ENCODE results near the gene ST7. TPM values are rescaled to one million over a fixed set of nuclear protein-coding genes. Genes with fewer than 3 reads are reported as not detected.
"Not testable (repeated sequence)": the region's sequence is repeated elsewhere in the genome, so short reads cannot be mapped to it uniquely, and the experiment has no call there.

The ST7 gene
- total RNA-seq, 4 donors from 2014 or later = 13.5 to 24.9 (median 18.6) TPM

DNA sequence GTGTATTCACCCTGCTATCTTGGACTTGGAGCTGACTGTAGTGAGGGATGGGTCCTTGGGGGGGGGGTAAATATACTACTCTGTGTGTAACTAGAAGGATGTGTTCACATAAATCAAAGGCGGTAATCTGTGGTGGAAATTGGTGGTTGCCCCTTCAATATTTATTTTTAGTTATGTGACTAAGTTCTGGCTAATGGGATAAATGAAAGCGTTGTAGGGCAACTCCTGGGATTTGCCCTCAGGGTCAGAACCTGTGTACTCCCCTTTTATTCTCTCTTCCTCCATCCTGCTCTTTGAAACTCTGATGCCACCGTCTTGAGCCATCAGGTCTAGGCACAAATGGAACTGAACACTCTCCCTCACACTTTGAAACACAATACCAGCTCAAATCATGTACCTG lies 24.3 kb upstream of the ST7 start:
- WGBS, 2 donors = 39 to 47% methylated on average over 3 of the region's 3 CpGs
- Histone ChIP-seq H3K4me3 (no peak overlapping the region), H3K4me1 (no peaks in the 10 kb centered on the region), H3K9me3 (no peaks in the 10 kb centered on the region), H3K27me3 (no peaks in the 10 kb centered on the region), H3K36me3 (no peaks in the 10 kb centered on the region), H3K27ac (no peak overlapping the region)
- TF ChIP-seq POLR2A (IDR thresholded peaks at IDR 0.05) (no peak), EP300 (IDR thresholded peaks at IDR 0.05) (no peak)
- TF ChIP-seq, protein P1, sequence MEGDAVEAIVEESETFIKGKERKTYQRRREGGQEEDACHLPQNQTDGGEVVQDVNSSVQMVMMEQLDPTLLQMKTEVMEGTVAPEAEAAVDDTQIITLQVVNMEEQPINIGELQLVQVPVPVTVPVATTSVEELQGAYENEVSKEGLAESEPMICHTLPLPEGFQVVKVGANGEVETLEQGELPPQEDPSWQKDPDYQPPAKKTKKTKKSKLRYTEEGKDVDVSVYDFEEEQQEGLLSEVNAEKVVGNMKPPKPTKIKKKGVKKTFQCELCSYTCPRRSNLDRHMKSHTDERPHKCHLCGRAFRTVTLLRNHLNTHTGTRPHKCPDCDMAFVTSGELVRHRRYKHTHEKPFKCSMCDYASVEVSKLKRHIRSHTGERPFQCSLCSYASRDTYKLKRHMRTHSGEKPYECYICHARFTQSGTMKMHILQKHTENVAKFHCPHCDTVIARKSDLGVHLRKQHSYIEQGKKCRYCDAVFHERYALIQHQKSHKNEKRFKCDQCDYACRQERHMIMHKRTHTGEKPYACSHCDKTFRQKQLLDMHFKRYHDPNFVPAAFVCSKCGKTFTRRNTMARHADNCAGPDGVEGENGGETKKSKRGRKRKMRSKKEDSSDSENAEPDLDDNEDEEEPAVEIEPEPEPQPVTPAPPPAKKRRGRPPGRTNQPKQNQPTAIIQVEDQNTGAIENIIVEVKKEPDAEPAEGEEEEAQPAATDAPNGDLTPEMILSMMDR (IDR thresholded peaks at IDR 0.05) = no peak
- DNase-seq (ENCODE audit: low spot score in 2 of 2) = no peak

GRCh38 chr7:116929914-116930913 lies 23.1 kb upstream of the ST7 start:
- 37 to 39% methylated on average over 25 of the region's 25 CpGs for WGBS, 2 donors
- no peaks in the 10 kb centered on the region for H3K9me3 ChIP-seq
- no peaks in the 10 kb centered on the region for H3K36me3 ChIP-seq
- H3K27ac ChIP-seq = no peak overlapping the region
- H3K4me1 ChIP-seq = no peaks in the 10 kb centered on the region
- peak; percentile 70 to 87 for DNase-seq (ENCODE audit: low spot score in 2 of 2)
- H3K4me3 ChIP-seq = no peak overlapping the region
- no peaks in the 10 kb centered on the region for H3K27me3 ChIP-seq
- TF ChIP-seq, protein P1 (IDR thresholded peaks at IDR 0.05) = peak; percentile 81 to 94 (median 86)
- TF ChIP-seq POLR2A (IDR thresholded peaks at IDR 0.05) (no peak), EP300 (IDR thresholded peaks at IDR 0.05) (peak in 1 of 2 donors; percentile 16)

DNA sequence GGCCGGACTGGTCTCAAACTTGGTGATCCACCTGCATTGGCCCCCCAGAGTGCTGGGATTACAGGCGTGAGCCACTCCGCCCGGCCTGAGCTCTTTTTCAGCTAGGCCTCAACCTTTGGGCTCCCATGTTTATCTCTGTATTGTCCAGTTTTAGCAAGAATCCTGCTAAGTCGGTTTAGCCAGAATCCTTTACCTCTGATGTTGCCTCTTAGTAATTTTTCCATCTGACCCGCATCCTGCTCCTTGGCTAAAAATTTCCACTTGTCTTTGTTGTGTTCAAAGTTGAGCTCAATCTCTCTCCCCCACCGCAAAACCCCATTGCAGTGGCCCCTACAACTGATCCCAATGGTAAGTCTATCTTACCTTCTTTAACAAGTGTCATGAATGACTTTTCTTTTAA lies 20.7 kb upstream of the ST7 start:
- Histone ChIP-seq H3K27ac (no peak overlapping the region), H3K27me3 (no peaks in the 10 kb centered on the region), H3K9me3 (no peaks in the 10 kb centered on the region), H3K36me3 (no peaks in the 10 kb centered on the region), H3K4me1 (no peaks in the 10 kb centered on the region), H3K4me3 (no peak overlapping the region)
- WGBS, 2 donors = 94 to 95% methylated on average over 7 of the region's 7 CpGs
- TF ChIP-seq EP300 (IDR thresholded peaks at IDR 0.05) = no peak
- no peak for TF ChIP-seq POLR2A (IDR thresholded peaks at IDR 0.05)
- TF ChIP-seq, protein P1 (IDR thresholded peaks at IDR 0.05) = no peak
- DNase-seq (ENCODE audit: low spot score in 2 of 2) = no peak

- Histone ChIP-seq H3K9me3 (no peaks in the 10 kb centered on the region), H3K36me3 (no peaks in the 10 kb centered on the region), H3K4me3 (no peak overlapping the region), H3K27ac (no peak overlapping the region), H3K27me3 (no peaks in the 10 kb centered on the region), H3K4me1 (no peaks in the 10 kb centered on the region)
- DNase-seq (ENCODE audit: low spot score in 2 of 2) = no peak
- WGBS, 2 donors = 96% methylated on average over 3 of the region's 3 CpGs
- TF ChIP-seq, protein P1 (IDR thresholded peaks at IDR 0.05) = no peak
- TF ChIP-seq POLR2A (IDR thresholded peaks at IDR 0.05) (no peak), EP300 (IDR thresholded peaks at IDR 0.05) (no peak)
These were observed 19.8 kb upstream of the ST7 start for GRCh38 chr7:116933465-116933864.

- Histone ChIP-seq H3K4me3 (no peak overlapping the region), H3K4me1 (no peaks in the 10 kb centered on the region), H3K27ac (no peak overlapping the region), H3K27me3 (no peaks in the 10 kb centered on the region), H3K36me3 (no peaks in the 10 kb centered on the region), H3K9me3 (no peaks in the 10 kb centered on the region)
- 71 to 79% methylated on average over 2 of the region's 2 CpGs for WGBS, 2 donors
- TF ChIP-seq, protein P1 (IDR thresholded peaks at IDR 0.05) = no peak
- no peak for TF ChIP-seq POLR2A (IDR thresholded peaks at IDR 0.05)
- TF ChIP-seq EP300 (IDR thresholded peaks at IDR 0.05) = no peak
- no peak for DNase-seq (ENCODE audit: low spot score in 2 of 2)
These were observed 18.7 kb upstream of the ST7 start for GRCh38 chr7:116934580-116934979.

- H3K9me3 ChIP-seq; H3K27ac ChIP-seq; H3K36me3 ChIP-seq; H3K4me3 ChIP-seq; H3K27me3 ChIP-seq; H3K4me1 ChIP-seq; DNase-seq (ENCODE audit: low spot score in 2 of 2): not testable (repeated sequence)
- WGBS, 2 donors = 64% methylated on average over 4 of the region's 4 CpGs
These were observed 16.5 kb upstream of the ST7 start for GRCh38 chr7:116936844-116937243.

Data from tibial nerve (tissue), 4 donors.